Vagina (tissue), 2 donors: ENCODE results near the gene DKK3.

Experiments used
- POLR2A ChIP-seq, 2 donors: fragments of 450-650 bp; IDR thresholded peaks; one replicate each; pipeline ENCODE4 v1.6.1; 2017; ENCODE audit warnings: antibody characterized with exemption in 2 of 2, mild to moderate bottlenecking in 2 of 2, moderate library complexity in 2 of 2
- POLR2AphosphoS5 ChIP-seq, 2 donors: sonication (generic); formaldehyde crosslinking; IDR thresholded peaks; one replicate each; pipeline ENCODE4 v1.9.0; 2017; ENCODE audit warnings: antibody characterized with exemption in 2 of 2, mild to moderate bottlenecking in 2 of 2, low read depth in 1 of 2; ENCODE audit not compliant: insufficient read depth in 1 of 2
- TF ChIP-seq, protein P1 (sequence below), 3 experiments: fragments of 450-650 bp in 2 of 3; fragments of 200-600 bp in 1 of 3; sonication (generic) in 1 of 3; IDR thresholded peaks; one replicate each; pipeline ENCODE4 v1.5.1; 2017 to 2019; ENCODE audit warnings: antibody characterized with exemption in 3 of 3, mild to moderate bottlenecking in 2 of 3, moderate library complexity in 2 of 3

DNA sequence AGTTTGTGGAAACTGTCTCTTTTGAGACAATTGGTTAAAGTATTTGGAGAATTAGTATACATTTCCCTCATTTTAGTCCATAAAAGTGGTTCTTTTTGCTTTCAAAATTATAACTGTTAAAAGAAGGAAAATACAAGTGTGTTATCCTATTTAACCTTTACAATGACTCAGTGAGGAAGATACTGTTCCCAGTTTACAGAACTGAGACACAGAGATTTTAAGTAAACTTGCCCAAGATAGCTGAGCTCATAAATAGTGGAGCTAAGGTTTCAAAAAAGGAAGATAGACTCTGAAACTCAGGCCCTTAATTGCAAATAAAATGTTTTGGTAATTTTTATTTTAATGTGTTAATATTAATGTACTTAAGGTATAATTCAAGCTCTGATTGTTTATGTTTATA lies 58.9 kb downstream of the DKK3 start:
- TF ChIP-seq POLR2A (IDR thresholded peaks at IDR 0.05) (no peak), POLR2AphosphoS5 (IDR thresholded peaks at IDR 0.05; ENCODE audit: insufficient read depth in 1 of 2, low read depth in 1 of 2) (no peak)
- TF ChIP-seq, protein P1, sequence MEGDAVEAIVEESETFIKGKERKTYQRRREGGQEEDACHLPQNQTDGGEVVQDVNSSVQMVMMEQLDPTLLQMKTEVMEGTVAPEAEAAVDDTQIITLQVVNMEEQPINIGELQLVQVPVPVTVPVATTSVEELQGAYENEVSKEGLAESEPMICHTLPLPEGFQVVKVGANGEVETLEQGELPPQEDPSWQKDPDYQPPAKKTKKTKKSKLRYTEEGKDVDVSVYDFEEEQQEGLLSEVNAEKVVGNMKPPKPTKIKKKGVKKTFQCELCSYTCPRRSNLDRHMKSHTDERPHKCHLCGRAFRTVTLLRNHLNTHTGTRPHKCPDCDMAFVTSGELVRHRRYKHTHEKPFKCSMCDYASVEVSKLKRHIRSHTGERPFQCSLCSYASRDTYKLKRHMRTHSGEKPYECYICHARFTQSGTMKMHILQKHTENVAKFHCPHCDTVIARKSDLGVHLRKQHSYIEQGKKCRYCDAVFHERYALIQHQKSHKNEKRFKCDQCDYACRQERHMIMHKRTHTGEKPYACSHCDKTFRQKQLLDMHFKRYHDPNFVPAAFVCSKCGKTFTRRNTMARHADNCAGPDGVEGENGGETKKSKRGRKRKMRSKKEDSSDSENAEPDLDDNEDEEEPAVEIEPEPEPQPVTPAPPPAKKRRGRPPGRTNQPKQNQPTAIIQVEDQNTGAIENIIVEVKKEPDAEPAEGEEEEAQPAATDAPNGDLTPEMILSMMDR (IDR thresholded peaks at IDR 0.05), result no peak
